Measurements from ENCODE around the gene PHF14.

Gene PHF14

DNA sequence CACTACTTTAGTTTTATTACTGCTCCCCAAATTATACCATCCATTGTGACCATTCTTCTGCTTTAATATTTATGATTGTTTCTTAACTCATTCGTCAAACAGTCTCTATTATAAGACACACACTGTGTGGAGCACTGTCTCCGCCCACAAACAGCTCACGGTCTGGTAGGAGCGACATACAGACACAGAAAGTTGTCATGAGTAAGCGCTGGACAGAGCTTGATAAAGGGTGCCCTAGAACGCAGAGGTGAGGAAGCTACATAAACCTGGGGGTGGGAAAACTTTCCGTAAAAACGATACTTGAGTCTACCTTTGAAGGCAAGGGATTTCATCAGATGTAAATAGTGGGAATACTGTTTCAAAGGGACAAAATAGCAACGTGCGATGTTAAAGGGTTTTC lies 207.9 kb downstream of the PHF14 start:
- H3K9me3 ChIP-seq (replicated peaks; ENCODE audit: insufficient read depth, low read length): no peaks in the 10 kb centered on the region
- no peaks in the 10 kb centered on the region for H3K27me3 ChIP-seq (replicated peaks; ENCODE audit: insufficient read depth, low read length)
- H3K36me3 ChIP-seq (replicated peaks; ENCODE audit: insufficient read depth, low read length): no peaks in the 10 kb centered on the region
- DNase-seq: no peak
- no peak overlapping the region for H3K9ac ChIP-seq (ENCODE audit: low read length)
- H2AFZ ChIP-seq (ENCODE audit: low read length): no peak overlapping the region
- H4K20me1 ChIP-seq (ENCODE audit: insufficient read depth, low read length): no peaks in the 10 kb centered on the region
- H3K27ac ChIP-seq (ENCODE audit: low read length): no peak overlapping the region
- H3F3A ChIP-seq (ENCODE audit: insufficient read depth, low read length): no peaks in the 10 kb centered on the region
- no peak overlapping the region for H3K4me3 ChIP-seq (ENCODE audit: low read length)
- no peak for TF ChIP-seq EZH2phosphoT487 (IDR thresholded peaks at IDR 0.05; ENCODE audit: low read length)
- TF ChIP-seq, protein P1, sequence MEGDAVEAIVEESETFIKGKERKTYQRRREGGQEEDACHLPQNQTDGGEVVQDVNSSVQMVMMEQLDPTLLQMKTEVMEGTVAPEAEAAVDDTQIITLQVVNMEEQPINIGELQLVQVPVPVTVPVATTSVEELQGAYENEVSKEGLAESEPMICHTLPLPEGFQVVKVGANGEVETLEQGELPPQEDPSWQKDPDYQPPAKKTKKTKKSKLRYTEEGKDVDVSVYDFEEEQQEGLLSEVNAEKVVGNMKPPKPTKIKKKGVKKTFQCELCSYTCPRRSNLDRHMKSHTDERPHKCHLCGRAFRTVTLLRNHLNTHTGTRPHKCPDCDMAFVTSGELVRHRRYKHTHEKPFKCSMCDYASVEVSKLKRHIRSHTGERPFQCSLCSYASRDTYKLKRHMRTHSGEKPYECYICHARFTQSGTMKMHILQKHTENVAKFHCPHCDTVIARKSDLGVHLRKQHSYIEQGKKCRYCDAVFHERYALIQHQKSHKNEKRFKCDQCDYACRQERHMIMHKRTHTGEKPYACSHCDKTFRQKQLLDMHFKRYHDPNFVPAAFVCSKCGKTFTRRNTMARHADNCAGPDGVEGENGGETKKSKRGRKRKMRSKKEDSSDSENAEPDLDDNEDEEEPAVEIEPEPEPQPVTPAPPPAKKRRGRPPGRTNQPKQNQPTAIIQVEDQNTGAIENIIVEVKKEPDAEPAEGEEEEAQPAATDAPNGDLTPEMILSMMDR (IDR thresholded peaks at IDR 0.05; ENCODE audit: low read length): no peak
- no peak for TF ChIP-seq EZH2 (optimal IDR thresholded peaks at IDR 0.05; ENCODE audit: low read depth, low read length)
- H3K4me1 ChIP-seq (ENCODE audit: low read length): no peaks in the 10 kb centered on the region
- no peaks in the 10 kb centered on the region for H3K9me2 ChIP-seq (replicated peaks; ENCODE audit: insufficient read depth, low read length)
- no peak overlapping the region for H3K4me2 ChIP-seq (ENCODE audit: low read depth, low read length)
- no peaks in the 10 kb centered on the region for H3K79me2 ChIP-seq (ENCODE audit: low read length)

DNA sequence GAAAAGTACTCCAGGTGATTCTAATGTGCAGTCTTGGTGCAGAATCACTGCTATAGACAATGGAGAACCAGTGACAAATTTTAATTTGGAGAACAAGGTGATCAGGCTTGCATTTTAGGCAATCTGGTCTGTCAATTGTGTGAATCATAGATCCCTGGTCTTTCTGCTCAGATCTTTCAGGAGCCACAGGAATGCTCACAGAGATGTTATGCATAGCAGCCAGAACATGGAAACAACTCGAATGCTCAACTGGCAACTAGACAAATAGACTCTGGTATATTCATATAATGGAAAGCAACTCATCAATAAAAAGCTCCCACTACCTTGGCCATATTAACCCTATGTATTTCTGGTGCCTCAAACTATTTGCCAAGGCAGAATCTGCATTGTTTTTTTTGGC lies 209.1 kb downstream of the PHF14 start:
- Histone ChIP-seq H4K20me1 (ENCODE audit: insufficient read depth, low read length) (no peaks in the 10 kb centered on the region), H3K4me1 (ENCODE audit: low read length) (no peaks in the 10 kb centered on the region)

DNA sequence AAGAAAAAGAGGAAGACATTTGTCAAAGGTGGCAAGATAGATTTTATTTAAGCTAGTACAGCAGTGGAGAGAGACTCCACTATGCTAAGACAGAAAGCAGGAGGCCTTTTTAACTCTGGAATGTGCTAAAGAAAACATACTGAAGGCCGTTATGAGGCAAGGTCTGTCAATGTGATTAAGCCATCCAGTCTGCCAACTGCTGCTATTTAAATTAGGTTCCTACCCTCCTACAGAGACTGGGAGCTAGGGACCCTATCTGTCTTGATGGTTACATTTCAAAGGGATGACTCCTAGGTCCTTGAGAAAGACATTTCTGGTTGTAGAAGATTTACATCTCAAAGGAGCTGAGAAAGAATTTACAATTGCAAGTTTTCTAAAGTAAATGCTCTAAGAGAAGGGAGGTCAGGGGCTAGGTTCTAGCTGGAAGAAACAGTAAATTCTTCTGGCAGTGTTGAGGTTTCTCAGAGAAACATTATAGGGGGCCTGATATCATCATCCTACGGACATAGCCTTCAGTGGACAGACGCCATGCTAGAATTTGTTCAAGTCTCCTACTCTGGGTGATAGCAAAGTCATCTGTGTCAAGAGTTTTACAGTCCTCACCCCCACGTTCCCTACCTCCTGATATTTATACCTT lies 211.6 kb downstream of the PHF14 start:
- no peaks in the 10 kb centered on the region for H3K79me2 ChIP-seq (ENCODE audit: low read length)
- H3K9me2 ChIP-seq (replicated peaks; ENCODE audit: insufficient read depth, low read length): no peaks in the 10 kb centered on the region
- no peak overlapping the region for H3K4me2 ChIP-seq (ENCODE audit: low read depth, low read length)
- H3K4me1 ChIP-seq (ENCODE audit: low read length): no peaks in the 10 kb centered on the region
- H3K27ac ChIP-seq (ENCODE audit: low read length): no peak overlapping the region
- H3K9me3 ChIP-seq (replicated peaks; ENCODE audit: insufficient read depth, low read length): no peaks in the 10 kb centered on the region
- no peak for TF ChIP-seq EZH2phosphoT487 (IDR thresholded peaks at IDR 0.05; ENCODE audit: low read length)
- TF ChIP-seq EZH2 (optimal IDR thresholded peaks at IDR 0.05; ENCODE audit: low read depth, low read length): no peak
- TF ChIP-seq, protein P1 (IDR thresholded peaks at IDR 0.05; ENCODE audit: low read length): no peak
- no peaks in the 10 kb centered on the region for H4K20me1 ChIP-seq (ENCODE audit: insufficient read depth, low read length)
- H3K27me3 ChIP-seq (replicated peaks; ENCODE audit: insufficient read depth, low read length): no peaks in the 10 kb centered on the region
- H3K4me3 ChIP-seq (ENCODE audit: low read length): no peak overlapping the region
- no peaks in the 10 kb centered on the region for H3K36me3 ChIP-seq (replicated peaks; ENCODE audit: insufficient read depth, low read length)
- H3K9ac ChIP-seq (ENCODE audit: low read length): no peak overlapping the region
- DNase-seq: no peak
- H3F3A ChIP-seq (ENCODE audit: insufficient read depth, low read length): no peaks in the 10 kb centered on the region
- H2AFZ ChIP-seq (ENCODE audit: low read length): no peak overlapping the region

More for the DNA sequence above, 209.1 kb downstream of the PHF14 start:
- no peak for TF ChIP-seq EZH2 (optimal IDR thresholded peaks at IDR 0.05; ENCODE audit: low read depth, low read length)
- TF ChIP-seq, protein P1 (IDR thresholded peaks at IDR 0.05; ENCODE audit: low read length): no peak
- TF ChIP-seq EZH2phosphoT487 (IDR thresholded peaks at IDR 0.05; ENCODE audit: low read length): no peak
- Histone ChIP-seq H3K9me2 (replicated peaks; ENCODE audit: insufficient read depth, low read length) (no peaks in the 10 kb centered on the region), H2AFZ (ENCODE audit: low read length) (no peak overlapping the region), H3K9me3 (replicated peaks; ENCODE audit: insufficient read depth, low read length) (no peaks in the 10 kb centered on the region), H3K4me3 (ENCODE audit: low read length) (no peak overlapping the region), H3F3A (ENCODE audit: insufficient read depth, low read length) (no peaks in the 10 kb centered on the region), H3K79me2 (ENCODE audit: low read length) (no peaks in the 10 kb centered on the region), H3K4me2 (ENCODE audit: low read depth, low read length) (no peak overlapping the region), H3K9ac (ENCODE audit: low read length) (no peak overlapping the region), H3K27ac (ENCODE audit: low read length) (no peak overlapping the region), H3K36me3 (replicated peaks; ENCODE audit: insufficient read depth, low read length) (no peaks in the 10 kb centered on the region), H3K27me3 (replicated peaks; ENCODE audit: insufficient read depth, low read length) (no peaks in the 10 kb centered on the region)
- no peak for DNase-seq

Measured in MM.1S (cell line).